Measurements from ENCODE around the gene USF3. TPM values are rescaled to one million over a fixed set of nuclear protein-coding genes. Genes with fewer than 3 reads are reported as not detected.

The USF3 gene
- total RNA-seq, 4 donors from 2014 or later = 21.8 to 26.6 (median 24.1) TPM

DNA sequence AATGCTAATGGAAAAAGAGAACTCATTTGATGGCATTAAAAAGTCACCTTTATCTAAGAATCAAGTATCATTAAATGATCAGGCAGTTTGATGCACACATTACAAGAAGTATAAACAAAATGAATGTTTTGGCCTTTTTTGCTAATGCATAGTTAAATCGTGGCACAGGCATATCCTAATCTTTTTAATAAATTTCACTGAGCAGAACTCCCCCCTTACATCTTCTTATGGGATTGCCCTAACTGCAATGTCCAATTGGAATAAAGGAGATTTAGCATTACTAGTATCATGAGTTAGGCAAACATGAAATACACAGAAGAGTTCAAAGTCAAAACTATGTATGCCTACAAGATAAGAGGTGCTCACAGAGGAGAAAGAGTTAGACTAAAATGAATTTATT, 32.7 kb downstream of the USF3 start:
- intact Hi-C loops (cut with DNase I; ENCODE audit: low total_unique reads) = no loop called here

DNA sequence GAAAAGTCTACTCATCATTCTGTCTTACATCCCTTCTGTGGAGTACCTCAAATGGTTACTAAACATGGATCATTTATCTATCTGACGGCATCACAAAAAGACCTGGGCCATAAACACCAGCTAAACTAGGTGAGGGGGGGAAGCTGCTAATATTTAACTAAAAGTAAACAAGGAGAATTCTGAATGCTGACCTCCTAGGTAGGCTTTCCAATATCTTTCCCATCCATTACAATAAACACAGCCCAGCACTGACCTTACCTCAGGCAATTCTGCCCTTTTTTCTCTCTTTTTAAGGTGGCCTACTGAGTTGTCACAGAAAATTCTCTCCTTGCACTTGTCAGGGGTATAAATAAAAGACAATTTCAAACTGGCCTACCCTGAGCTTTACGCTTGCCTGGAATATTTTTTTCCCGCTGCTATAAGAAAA, 33.1 kb downstream of the USF3 start:
- TF ChIP-seq, protein P1, sequence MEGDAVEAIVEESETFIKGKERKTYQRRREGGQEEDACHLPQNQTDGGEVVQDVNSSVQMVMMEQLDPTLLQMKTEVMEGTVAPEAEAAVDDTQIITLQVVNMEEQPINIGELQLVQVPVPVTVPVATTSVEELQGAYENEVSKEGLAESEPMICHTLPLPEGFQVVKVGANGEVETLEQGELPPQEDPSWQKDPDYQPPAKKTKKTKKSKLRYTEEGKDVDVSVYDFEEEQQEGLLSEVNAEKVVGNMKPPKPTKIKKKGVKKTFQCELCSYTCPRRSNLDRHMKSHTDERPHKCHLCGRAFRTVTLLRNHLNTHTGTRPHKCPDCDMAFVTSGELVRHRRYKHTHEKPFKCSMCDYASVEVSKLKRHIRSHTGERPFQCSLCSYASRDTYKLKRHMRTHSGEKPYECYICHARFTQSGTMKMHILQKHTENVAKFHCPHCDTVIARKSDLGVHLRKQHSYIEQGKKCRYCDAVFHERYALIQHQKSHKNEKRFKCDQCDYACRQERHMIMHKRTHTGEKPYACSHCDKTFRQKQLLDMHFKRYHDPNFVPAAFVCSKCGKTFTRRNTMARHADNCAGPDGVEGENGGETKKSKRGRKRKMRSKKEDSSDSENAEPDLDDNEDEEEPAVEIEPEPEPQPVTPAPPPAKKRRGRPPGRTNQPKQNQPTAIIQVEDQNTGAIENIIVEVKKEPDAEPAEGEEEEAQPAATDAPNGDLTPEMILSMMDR (IDR thresholded peaks at IDR 0.05) = no peak
- no peak for TF ChIP-seq POLR2A (IDR thresholded peaks at IDR 0.05)
- intact Hi-C loops (cut with DNase I; ENCODE audit: low total_unique reads) = no loop called here
- 97 to 98% methylated on average over 3 of the region's 3 CpGs for whole genome bisulfite sequencing, 2 donors
- no peak for DNase-seq (ENCODE audit: low spot score in 2 of 2)
- no peak overlapping the region for H3K4me3 ChIP-seq (ENCODE audit: low read depth, poor library complexity, severe bottlenecking)

More for the DNA sequence above, 32.7 kb downstream of the USF3 start:
- TF ChIP-seq, protein P1 (IDR thresholded peaks at IDR 0.05) = no peak
- TF ChIP-seq POLR2A (IDR thresholded peaks at IDR 0.05) = no peak
- no peak overlapping the region for H3K4me3 ChIP-seq (ENCODE audit: low read depth, poor library complexity, severe bottlenecking)
- no peak for DNase-seq (ENCODE audit: low spot score in 2 of 2)
- 77 to 85% methylated on average over 1 of the region's 1 CpG for WGBS, 2 donors

DNA sequence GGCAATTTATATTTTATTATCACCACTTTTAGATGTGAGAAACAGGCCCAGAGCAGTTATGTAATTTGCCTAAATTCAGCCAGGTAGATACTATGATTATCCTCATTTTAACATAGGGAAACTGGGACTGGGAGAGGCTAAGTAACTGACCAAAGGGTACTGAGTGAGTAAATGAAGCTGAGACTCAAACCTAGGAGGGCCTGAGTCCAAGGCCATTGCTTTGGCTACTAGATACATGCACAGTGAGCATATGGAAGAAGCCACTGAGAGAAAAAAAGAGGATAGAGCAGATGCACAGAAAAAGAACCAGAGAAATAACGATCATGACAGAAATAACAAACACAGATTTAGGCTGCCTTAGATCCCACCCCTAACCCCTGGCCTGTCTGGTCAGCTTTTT, 33.6 kb downstream of the USF3 start:
- no peak for DNase-seq (ENCODE audit: low spot score in 2 of 2)
- TF ChIP-seq POLR2A (IDR thresholded peaks at IDR 0.05) = no peak
- TF ChIP-seq, protein P1 (IDR thresholded peaks at IDR 0.05) = no peak
- 86 to 97% methylated on average over 1 of the region's 1 CpG for whole genome bisulfite sequencing, 2 donors
- no peak overlapping the region for H3K4me3 ChIP-seq (ENCODE audit: low read depth, poor library complexity, severe bottlenecking)
- intact Hi-C loops (cut with DNase I; ENCODE audit: low total_unique reads) = no loop called here

DNA sequence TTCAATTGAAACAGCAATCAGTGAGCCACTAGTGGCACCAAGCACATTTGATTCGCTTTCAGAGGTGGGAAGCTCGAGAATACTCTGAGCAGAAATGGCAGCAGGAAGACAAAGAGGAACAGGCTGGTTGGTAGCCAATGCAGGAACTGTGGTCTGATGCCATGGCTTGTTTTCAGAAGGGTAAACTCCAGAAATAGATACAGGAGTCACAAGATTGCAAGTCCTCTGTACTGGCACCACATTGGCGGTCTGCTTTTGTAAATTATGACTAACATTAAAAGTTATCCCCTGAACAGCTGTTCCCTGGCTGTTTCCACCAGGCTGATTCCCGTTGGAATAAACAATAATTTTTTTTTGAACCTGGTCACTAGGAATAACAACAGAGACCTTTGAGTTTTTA, 35.5 kb downstream of the USF3 start:
- no peak for DNase-seq (ENCODE audit: low spot score in 2 of 2)
- intact Hi-C loops (cut with DNase I; ENCODE audit: low total_unique reads) = no loop called here
- H3K4me3 ChIP-seq (ENCODE audit: low read depth, poor library complexity, severe bottlenecking) = no peak overlapping the region
- 92% methylated on average over 4 of the region's 4 CpGs for WGBS, 2 donors
- no peak for TF ChIP-seq POLR2A (IDR thresholded peaks at IDR 0.05)
- TF ChIP-seq, protein P1 (IDR thresholded peaks at IDR 0.05) = no peak

DNA sequence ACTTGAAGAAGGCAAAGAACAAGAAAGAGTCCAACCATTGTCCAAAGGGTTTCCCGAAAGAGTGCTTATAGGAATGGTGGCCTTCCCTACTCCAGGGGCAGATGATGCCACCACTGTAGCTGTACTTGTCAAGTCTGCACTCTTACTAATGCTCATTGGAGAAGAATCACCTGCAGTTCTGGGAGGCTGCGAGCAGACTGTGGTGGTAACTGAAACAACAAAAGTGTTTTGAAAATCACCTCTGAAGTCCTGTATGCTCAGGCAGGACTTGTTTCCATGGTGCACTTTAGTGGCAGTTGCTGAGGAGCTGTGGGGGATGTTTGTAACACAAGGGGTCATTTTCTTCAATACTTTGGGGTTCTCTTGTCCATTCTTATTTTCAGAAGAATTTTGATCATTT, 36.0 kb downstream of the USF3 start:
- no peak for DNase-seq (ENCODE audit: low spot score in 2 of 2)
- intact Hi-C loops (cut with DNase I; ENCODE audit: low total_unique reads) = no loop called here
- TF ChIP-seq, protein P1 (IDR thresholded peaks at IDR 0.05) = no peak
- TF ChIP-seq POLR2A (IDR thresholded peaks at IDR 0.05) = no peak
- no peak overlapping the region for H3K4me3 ChIP-seq (ENCODE audit: low read depth, poor library complexity, severe bottlenecking)
- WGBS, 2 donors = 98% methylated on average over 2 of the region's 2 CpGs

DNA sequence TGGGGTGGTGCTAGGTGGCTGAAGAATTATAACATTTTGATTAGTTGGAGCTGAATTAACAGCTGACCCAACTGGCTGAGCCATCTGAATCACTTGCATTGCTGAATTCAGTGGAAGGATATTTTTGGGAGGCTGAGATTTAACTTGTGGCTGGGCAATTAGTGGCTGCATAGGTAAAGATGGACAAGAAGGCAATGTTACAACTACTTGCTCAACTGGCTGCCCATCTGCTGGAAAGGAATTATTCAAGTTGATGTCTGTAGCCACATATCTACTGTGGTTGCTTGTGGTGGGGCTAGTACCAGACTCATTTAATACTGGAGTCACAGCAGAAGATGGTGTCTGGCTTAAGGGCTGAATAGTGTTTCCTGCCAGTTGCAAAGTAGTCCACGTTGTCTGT, 36.4 kb downstream of the USF3 start:
- TF ChIP-seq, protein P1 (IDR thresholded peaks at IDR 0.05) = no peak
- no peak for TF ChIP-seq POLR2A (IDR thresholded peaks at IDR 0.05)
- no peak overlapping the region for H3K4me3 ChIP-seq (ENCODE audit: low read depth, poor library complexity, severe bottlenecking)
- intact Hi-C loops (cut with DNase I; ENCODE audit: low total_unique reads) = no loop called here
- 81 to 100% methylated on average over 1 of the region's 1 CpG for WGBS, 2 donors
- DNase-seq (ENCODE audit: low spot score in 2 of 2) = no peak

Measured in lower leg skin (tissue), 4 donors.